ENCODE results near the gene ATP9A. TPM values are rescaled to one million over a fixed set of nuclear protein-coding genes. Genes with fewer than 3 reads are reported as not detected.

Gene ATP9A
- total and polyA plus RNA-seq, 12 donors = 3.4 to 32.1 (median 24.6) TPM

- Histone ChIP-seq H3K36me3 (no peaks in the 10 kb centered on the region), H3K27ac (no peak overlapping the region), H3K27me3 (no peaks in the 10 kb centered on the region), H3K9me3 (no peaks in the 10 kb centered on the region), H3K4me3 (no peak overlapping the region), H3K4me1 (no peaks in the 10 kb centered on the region)
- no peak for TF ChIP-seq CTCF (IDR thresholded peaks at IDR 0.05)
- no peak for DNase-seq
- WGBS, 2 donors = 73 to 78% methylated on average over 3 of the region's 3 CpGs
- no peak for ATAC-seq
- intact Hi-C loops (cut with DNase I) = no loop called here
Observed at GRCh38 chr20:51588762-51589161, 179.4 kb downstream of the ATP9A start.

- ATAC-seq = no peak
- WGBS, 2 donors = 95 to 96% methylated on average over 4 of the region's 4 CpGs
- DNase-seq = no peak
- Histone ChIP-seq H3K9me3 (no peaks in the 10 kb centered on the region), H3K36me3 (no peaks in the 10 kb centered on the region), H3K27me3 (no peaks in the 10 kb centered on the region), H3K4me1 (no peaks in the 10 kb centered on the region), H3K4me3 (no peak overlapping the region), H3K27ac (no peak overlapping the region)
- TF ChIP-seq CTCF (IDR thresholded peaks at IDR 0.05) = no peak
- intact Hi-C loops (cut with DNase I) = no loop called here
Observed at GRCh38 chr20:51587145-51587544, 181.0 kb downstream of the ATP9A start.

- Histone ChIP-seq H3K9me3 (no peaks in the 10 kb centered on the region), H3K27ac (no peak overlapping the region), H3K27me3 (no peaks in the 10 kb centered on the region), H3K4me1 (no peaks in the 10 kb centered on the region), H3K4me3 (no peak overlapping the region), H3K36me3 (no peaks in the 10 kb centered on the region)
- 71 to 72% methylated on average over 4 of the region's 4 CpGs for WGBS, 2 donors
- intact Hi-C loops (cut with DNase I) = no loop called here
- no peak for TF ChIP-seq CTCF (IDR thresholded peaks at IDR 0.05)
- ATAC-seq (no peak), DNase-seq (no peak)
Observed at GRCh38 chr20:51586005-51586440, 182.2 kb downstream of the ATP9A start.

- no peak for ATAC-seq
- intact Hi-C loops (cut with DNase I) = no loop called here
- Histone ChIP-seq H3K27ac (no peak overlapping the region), H3K27me3 (no peaks in the 10 kb centered on the region), H3K9me3 (no peaks in the 10 kb centered on the region), H3K4me1 (no peaks in the 10 kb centered on the region), H3K4me3 (no peak overlapping the region), H3K36me3 (no peaks in the 10 kb centered on the region)
- no peak for DNase-seq
- no peak for TF ChIP-seq CTCF (IDR thresholded peaks at IDR 0.05)
- 85% methylated on average over 4 of the region's 4 CpGs for WGBS, 2 donors
Observed at GRCh38 chr20:51585148-51585547, 183.0 kb downstream of the ATP9A start.

GRCh38 chr20:51584737-51585136 is 183.5 kb downstream of the ATP9A start:
- H3K36me3 ChIP-seq = no peaks in the 10 kb centered on the region
- no peaks in the 10 kb centered on the region for H3K4me1 ChIP-seq
- no peak overlapping the region for H3K27ac ChIP-seq
- H3K4me3 ChIP-seq = no peak overlapping the region
- TF ChIP-seq CTCF (IDR thresholded peaks at IDR 0.05) = no peak
- intact Hi-C loops (cut with DNase I) = no loop called here
- no peak for ATAC-seq
- DNase-seq = no peak
- 81 to 85% methylated on average over 4 of the region's 4 CpGs for WGBS, 2 donors
- no peaks in the 10 kb centered on the region for H3K9me3 ChIP-seq
- H3K27me3 ChIP-seq = no peaks in the 10 kb centered on the region
